ENCODE data around the gene XYLB.

DNA sequence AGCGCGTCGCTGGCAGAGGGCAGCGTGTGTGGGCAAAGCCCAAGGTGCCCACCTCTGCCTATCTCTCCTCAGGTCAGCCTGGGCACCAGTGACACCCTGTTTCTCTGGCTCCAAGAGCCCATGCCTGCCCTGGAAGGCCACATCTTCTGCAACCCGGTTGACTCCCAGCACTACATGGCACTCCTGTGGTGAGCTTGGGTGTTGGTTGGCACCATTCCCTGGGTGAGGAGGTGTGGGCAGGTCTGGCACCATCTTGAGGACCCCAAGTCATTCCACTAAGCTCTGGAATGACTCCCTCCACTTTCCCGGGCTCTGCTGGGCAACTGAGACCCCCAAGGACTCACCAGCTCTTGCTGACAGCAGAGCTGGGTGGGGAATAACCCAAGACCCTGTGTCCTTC lies 28.5 kb downstream of the XYLB start:
- TF ChIP-seq CTCF (conservative IDR thresholded peaks at IDR 0.05; ENCODE audit: low read length) = no peak
- TF ChIP-seq EZH2phosphoT487 (IDR thresholded peaks at IDR 0.05; ENCODE audit: borderline replicate concordance, low read depth, low read length) = no peak

Data from OCI-LY7 (cell line).